Adrenal gland (tissue), 12 donors: ENCODE data around the gene KCNA4. TPM values are rescaled to one million over a fixed set of nuclear protein-coding genes. Genes with fewer than 3 reads are reported as not detected.
A peak's percentile ranks its signal among the peaks of the same experiment; 100 is the strongest.

Experiments used
- DNase-seq, 7 donors: peaks; one replicate each; pipeline ENCODE4 v3.0.0-alpha.2; 2019 to 2020
- H3K27ac ChIP-seq, 5 donors: fragments of 200-600 bp; sonication (generic) in 4 of 5; 1 replicate in 3 of 5; 2 replicates in 2 of 5; pipeline versions ENCODE4 v1.5.1 to v1.8.0; 2016 to 2020; ENCODE audit warnings: mild to moderate bottlenecking in 1 of 5
- H3K27me3 ChIP-seq: fragments of 200-600 bp; 2 replicates; pipeline ENCODE4 v1.8.0; 2021
- H3K36me3 ChIP-seq, 2 donors: fragments of 200-600 bp; replicated peaks in 1 of 2; 1 replicate in 1 of 2; 2 replicates in 1 of 2; pipeline versions ENCODE4 v1.5.1 to v1.8.0; 2018 to 2022
- H3K4me1 ChIP-seq, 2 donors: fragments of 200-600 bp; replicated peaks in 1 of 2; 1 replicate in 1 of 2; 2 replicates in 1 of 2; pipeline versions ENCODE4 v1.5.1 to v1.8.0; 2018 to 2021
- H3K4me3 ChIP-seq, 4 donors: fragments of 200-600 bp; sonication (generic) in 3 of 4; one replicate each; pipeline ENCODE4 v1.5.1; 2016 to 2018
- H3K9me3 ChIP-seq, 3 donors: fragments of 200-600 bp; sonication (generic) in 1 of 3; replicated peaks in 1 of 3; 1 replicate in 2 of 3; 2 replicates in 1 of 3; pipeline versions ENCODE4 v1.5.1 to v1.8.0; 2016 to 2021
- POLR2A ChIP-seq, 2 donors: fragments of 450-650 bp; IDR thresholded peaks; one replicate each; pipeline ENCODE4 v1.6.1; 2017; ENCODE audit warnings: antibody characterized with exemption in 2 of 2, mild to moderate bottlenecking in 2 of 2, moderate library complexity in 1 of 2
- WGBS, 4 donors: extraction: QIAGEN DNeasy Blood & Tissue Kit in 2 of 4; methylation state at CpG; one replicate each; pipeline versions ENCODE4 v1.1.5 to v1.1.7; 2013 to 2017; 5-methylcytosine and 5-hydroxymethylcytosine counted together
- intact Hi-C, 2 donors: fragments of 100-400 bp; cut with DNase I; formaldehyde crosslinking; loops; one replicate each; pipeline versions ENCODE4 v1.14.1 to v1.15.0; 2022 to 2023
- polyA plus RNA-seq, 3 donors: library from polyadenylated mRNA; stranded (reverse); fragments of 200-250 nt in 2 of 3; fragments of 350-450 nt in 1 of 3; fragmentation: Illumina TruSeq in 1 of 3; extraction: RNeasy Lipid Tissue Mini Kit (QIAGEN cat#74804) in 1 of 3; gene quantifications; one replicate each; pipeline ENCODE4 v1.2.3, GENCODE V29; 2013 to 2014
- total RNA-seq, 9 donors: library from RNA; depleted of rRNA in 4 of 9; stranded (reverse); fragments of >200 nt in 4 of 9; fragments of 120-200 nt in 1 of 9; fragmentation: NEBNext Ultra II Directional in 1 of 9; extraction: Animal tissue kit (Norgen Biotek cat#: 25700) in 1 of 9; gene quantifications; one replicate each; pipeline versions ENCODE4 v1.1.0 to v1.2.4, GENCODE V29; 2013 to 2023
- TF ChIP-seq, protein P1 (sequence below), 6 experiments: fragments of 450-650 bp in 4 of 6; fragments of 200-600 bp in 2 of 6; sonication (generic) in 1 of 6; IDR thresholded peaks; 1 replicate in 5 of 6; 2 replicates in 1 of 6; pipeline versions ENCODE4 v1.5.1 to v1.8.0; 2016 to 2021; ENCODE audit warnings: antibody characterized with exemption in 6 of 6, mild to moderate bottlenecking in 2 of 6, moderate library complexity in 1 of 6
- donor health status: healthy with polysubstance abuse.
- donor health status: Bipolar disorder and iron deficiency.
- donor health status: DM: yes; HTN: yes; CAD: no.
- donor health status: DM: no; HTN: no; CAD: no.
- donor health status: DM: no; HTN: no; CAD: no.
- donor health status: DM: yes; HTN: yes; CAD: no.

KCNA4 gene
- total and polyA plus RNA-seq, 12 donors: 2.8 to 45.7 (median 17.1) TPM

DNA sequence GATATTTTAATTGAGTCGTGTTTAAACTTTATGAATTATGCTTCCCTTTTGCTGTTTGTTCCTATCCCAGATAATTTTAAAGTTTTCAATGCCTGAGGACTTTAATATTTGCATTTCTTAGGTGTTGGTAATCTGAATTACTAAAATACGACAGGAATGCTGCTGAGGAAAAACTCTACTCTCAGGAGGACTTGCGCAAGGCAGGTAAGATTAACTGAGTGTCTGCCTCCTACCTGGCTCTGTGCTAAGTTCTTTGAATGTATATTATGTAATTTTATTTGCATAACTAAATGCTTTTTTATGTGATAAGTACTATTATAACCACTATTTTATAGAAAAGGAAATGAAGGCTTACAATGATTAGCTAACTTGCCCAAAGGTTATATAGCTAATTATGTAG lies 2.7 kb upstream of the KCNA4 start:
- Histone ChIP-seq H3K36me3 (no peaks in the 10 kb centered on the region), H3K27ac (no peak overlapping the region), H3K9me3 (no peaks in the 10 kb centered on the region), H3K4me1 (no peaks in the 10 kb centered on the region), H3K27me3 (no peaks in the 10 kb centered on the region), H3K4me3 (no peak overlapping the region)
- DNase-seq: no peak
- TF ChIP-seq POLR2A (IDR thresholded peaks at IDR 0.05): no peak
- TF ChIP-seq, protein P1, sequence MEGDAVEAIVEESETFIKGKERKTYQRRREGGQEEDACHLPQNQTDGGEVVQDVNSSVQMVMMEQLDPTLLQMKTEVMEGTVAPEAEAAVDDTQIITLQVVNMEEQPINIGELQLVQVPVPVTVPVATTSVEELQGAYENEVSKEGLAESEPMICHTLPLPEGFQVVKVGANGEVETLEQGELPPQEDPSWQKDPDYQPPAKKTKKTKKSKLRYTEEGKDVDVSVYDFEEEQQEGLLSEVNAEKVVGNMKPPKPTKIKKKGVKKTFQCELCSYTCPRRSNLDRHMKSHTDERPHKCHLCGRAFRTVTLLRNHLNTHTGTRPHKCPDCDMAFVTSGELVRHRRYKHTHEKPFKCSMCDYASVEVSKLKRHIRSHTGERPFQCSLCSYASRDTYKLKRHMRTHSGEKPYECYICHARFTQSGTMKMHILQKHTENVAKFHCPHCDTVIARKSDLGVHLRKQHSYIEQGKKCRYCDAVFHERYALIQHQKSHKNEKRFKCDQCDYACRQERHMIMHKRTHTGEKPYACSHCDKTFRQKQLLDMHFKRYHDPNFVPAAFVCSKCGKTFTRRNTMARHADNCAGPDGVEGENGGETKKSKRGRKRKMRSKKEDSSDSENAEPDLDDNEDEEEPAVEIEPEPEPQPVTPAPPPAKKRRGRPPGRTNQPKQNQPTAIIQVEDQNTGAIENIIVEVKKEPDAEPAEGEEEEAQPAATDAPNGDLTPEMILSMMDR (IDR thresholded peaks at IDR 0.05): no peak
- 65 to 76% (median 66%) methylated on average over 3 of the region's 3 CpGs for WGBS, 4 donors
- intact Hi-C loops: no loop called here

DNA sequence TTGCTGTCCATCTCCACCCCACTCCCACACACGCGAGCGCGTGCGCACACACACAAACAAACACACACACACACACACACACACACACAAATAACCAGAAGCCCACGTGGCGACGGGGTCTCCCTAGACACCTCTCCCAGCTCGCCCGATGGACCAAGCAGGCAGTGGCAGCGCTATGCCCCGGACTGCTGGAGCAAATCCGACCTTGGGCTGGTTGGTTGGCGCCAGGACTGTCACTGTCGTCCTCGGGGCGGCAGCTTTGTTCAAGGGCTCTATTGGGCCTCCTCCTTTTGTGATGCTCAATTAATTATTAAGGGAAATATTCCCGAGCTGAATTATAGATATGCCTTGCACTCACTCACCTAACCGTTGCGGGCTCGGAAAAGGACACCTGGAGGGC lies 1.7 kb upstream of the KCNA4 start:
- peak in 2 of 7 donors; percentile 16 to 19 for DNase-seq
- no peaks in the 10 kb centered on the region for H3K36me3 ChIP-seq
- TF ChIP-seq POLR2A (IDR thresholded peaks at IDR 0.05): no peak
- TF ChIP-seq, protein P1 (IDR thresholded peaks at IDR 0.05): no peak
- H3K9me3 ChIP-seq: no peaks in the 10 kb centered on the region
- H3K27me3 ChIP-seq: no peaks in the 10 kb centered on the region
- intact Hi-C loops: no loop called here
- H3K27ac ChIP-seq: no peak overlapping the region
- WGBS, 4 donors: 40 to 55% (median 41%) methylated on average over 21 of the region's 21 CpGs
- no peak overlapping the region for H3K4me3 ChIP-seq
- H3K4me1 ChIP-seq: no peaks in the 10 kb centered on the region

DNA sequence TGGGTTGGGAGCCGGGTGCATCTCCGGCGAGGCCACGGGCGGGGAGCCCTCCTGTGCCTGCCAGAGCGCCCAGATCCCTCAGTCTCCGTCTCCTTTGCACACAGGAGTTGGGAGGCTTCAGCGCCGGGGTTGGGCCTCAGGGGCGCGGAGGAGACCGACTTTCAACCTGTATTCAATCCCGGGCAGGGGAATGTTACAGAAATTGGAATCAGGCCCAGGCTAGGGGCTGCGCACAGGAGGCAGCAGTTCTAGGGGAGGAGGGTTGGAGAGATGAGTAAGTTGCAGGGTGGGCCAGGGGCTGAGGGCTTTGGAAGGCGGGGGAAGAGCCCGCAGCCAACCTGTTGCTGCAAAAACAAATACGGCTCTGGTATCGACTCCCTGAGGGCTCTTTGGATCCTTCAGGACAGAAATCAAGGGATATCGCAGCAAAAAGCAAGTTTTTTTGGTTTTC lies 640 bp upstream of the KCNA4 start:
- 31 to 47% (median 40%) methylated on average over 10 to 19 of the region's 19 CpGs for WGBS, 4 donors

DNA sequence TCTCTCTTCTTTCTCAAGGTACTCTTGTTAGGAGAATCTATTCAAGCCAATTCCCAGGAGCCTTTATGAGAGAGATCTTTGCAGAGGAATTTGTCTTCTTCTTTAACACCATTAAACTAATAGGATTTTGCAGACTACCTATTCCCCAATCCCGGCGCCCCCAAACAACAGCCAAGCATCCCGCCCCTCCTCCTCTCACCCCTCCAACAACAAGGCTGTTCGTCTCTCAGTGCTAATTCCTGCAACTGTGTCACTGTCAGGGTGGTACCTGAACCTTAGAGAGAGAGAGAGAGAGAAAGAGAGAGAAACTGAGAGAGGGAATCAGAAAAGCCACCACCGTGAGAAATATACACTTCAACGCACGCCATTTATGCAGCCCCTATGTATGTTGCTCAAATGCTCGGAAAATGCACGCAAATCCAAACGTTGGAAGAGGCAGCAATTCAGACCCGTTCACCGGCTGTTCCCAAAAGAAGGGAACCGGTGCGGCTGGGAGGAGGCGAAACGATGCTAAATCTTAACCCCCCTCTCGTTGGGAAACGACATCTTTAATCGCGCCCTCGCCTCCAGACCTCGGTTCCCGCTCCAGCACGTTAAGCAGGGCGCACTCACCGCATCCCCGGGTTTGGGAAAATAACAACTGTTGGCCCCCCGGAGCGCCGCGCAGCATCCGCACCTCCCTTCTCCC lies 961 bp downstream of the KCNA4 start:
- Histone ChIP-seq H3K27ac (no peak overlapping the region), H3K36me3 (no peaks in the 10 kb centered on the region), H3K9me3 (no peaks in the 10 kb centered on the region), H3K4me3 (peak overlapping the region in 2 of 4 donors; percentile 37 to 65), H3K27me3 (no peaks in the 10 kb centered on the region), H3K4me1 (no peaks in the 10 kb centered on the region)
- intact Hi-C loops: no loop called here
- 2 to 5% (median 3%) methylated on average over 26 to 32 of the region's 32 CpGs for WGBS, 4 donors
- TF ChIP-seq, protein P1 (IDR thresholded peaks at IDR 0.05): no peak
- no peak for TF ChIP-seq POLR2A (IDR thresholded peaks at IDR 0.05)
- DNase-seq: peak in 1 of 7 donors; percentile 15

More for the DNA sequence above, 640 bp upstream of the KCNA4 start:
- Histone ChIP-seq H3K27ac (no peak overlapping the region), H3K4me1 (no peaks in the 10 kb centered on the region), H3K36me3 (no peaks in the 10 kb centered on the region), H3K9me3 (no peaks in the 10 kb centered on the region), H3K4me3 (peak overlapping the region in 2 of 4 donors; percentile 37 to 65), H3K27me3 (no peaks in the 10 kb centered on the region)
- no peak for DNase-seq
- TF ChIP-seq, protein P1 (IDR thresholded peaks at IDR 0.05): no peak
- no peak for TF ChIP-seq POLR2A (IDR thresholded peaks at IDR 0.05)
- intact Hi-C loops: no loop called here
